ENCODE results near the gene CREB3L1.

Gene CREB3L1

DNA sequence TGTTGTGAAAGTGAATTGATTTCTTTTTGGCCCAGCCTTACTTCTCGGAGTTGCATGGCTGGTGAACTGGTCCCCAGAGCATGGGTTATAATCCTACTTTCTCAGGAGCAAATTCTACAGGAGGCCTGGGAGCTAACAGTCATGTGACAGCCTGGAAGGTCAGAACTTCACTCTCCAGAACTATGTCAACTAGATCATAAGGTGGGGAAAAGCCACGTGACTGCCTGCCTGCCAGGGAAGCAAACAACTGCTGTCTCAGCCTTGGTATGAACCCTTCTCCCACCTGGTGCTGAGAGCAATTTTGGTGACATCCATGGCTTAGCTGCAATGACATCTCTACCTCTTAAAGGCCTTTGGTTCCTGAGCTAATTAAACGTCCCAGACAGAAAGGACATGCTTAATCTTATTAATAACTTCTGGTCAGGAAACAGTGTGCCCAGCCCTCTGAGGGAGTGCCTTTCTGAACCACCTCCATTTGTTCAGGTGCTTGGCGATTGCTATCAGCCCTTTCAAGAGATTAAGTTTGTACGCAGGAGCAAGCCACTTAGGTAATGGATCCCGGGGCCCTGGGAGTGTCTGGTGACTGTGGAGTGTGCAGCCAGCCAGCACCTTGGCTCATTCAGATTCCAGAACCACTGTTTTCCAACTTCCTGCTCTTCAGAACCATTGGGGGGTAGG lies 1.4 kb upstream of the CREB3L1 start:
- no peak for DNase-seq

DNA sequence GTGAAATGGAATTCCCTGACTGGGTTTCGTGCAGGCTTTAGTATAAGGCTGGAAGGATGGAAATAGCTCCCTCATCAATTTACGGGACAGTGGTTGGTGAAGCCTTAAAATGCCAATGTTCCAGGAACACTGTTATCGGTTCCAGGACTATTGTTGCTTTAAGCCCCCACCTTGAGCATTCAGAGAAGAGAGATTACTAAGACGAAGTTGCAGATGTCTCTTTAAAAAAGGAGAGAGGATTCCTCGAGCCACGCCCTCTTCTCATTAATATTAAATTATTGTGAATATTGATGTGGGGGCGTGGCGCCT lies 195 bp upstream of the CREB3L1 start:
- DNase-seq: no peak

- DNase-seq: peak; percentile 41
Measured at GRCh38 chr11:46278387-46279125, 1.1 kb downstream of the CREB3L1 start.

DNA sequence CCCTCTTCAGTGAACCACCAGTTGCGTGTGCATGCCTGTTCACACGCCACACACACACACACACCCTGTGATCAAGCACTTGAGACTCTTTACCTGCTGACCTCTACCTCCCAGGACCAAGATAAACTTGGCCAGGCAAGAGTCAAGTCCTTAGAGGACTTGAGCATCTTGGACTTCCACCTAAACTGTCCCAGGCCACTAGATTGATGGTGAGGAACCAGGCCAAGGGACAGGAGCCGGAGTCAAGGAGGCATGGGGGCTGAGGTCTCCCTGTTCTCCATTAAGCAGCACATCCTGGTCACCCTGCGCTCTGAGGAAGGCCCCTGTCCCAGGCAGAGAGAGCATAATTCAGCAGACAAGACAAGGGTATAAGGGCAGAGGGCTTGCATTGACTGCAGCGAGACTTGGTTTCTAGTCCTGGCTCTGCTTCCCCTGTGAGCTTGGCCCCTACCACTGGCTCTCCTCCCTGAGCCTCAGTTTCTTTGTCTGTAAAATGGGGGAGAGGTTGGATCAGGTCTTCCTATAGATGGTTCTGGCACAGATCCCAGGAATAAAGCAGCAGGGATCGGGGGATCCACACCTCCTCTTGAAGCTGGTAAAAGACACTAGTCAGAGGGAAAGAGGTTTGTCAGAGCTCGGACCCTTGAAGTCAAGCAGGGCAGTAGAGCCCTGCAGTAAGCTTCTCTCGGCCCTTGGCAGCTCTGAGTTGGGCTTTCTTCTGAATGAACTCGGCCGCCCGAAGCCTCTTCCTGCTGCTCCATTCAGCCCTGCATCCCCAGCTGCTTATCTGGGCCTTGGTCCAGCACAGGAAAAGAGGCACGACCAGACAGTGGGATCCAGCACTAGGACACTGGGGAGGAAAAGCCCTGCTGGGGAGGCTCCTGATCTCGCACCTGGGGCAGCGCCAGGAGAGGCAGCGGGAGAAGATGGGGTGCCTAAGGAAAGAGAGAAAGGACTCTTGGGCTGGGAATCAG lies 2.0 kb downstream of the CREB3L1 start:
- DNase-seq: no peak

GRCh38 chr11:46280706-46281105 lies 3.2 kb downstream of the CREB3L1 start:
- no peak for DNase-seq

DNA sequence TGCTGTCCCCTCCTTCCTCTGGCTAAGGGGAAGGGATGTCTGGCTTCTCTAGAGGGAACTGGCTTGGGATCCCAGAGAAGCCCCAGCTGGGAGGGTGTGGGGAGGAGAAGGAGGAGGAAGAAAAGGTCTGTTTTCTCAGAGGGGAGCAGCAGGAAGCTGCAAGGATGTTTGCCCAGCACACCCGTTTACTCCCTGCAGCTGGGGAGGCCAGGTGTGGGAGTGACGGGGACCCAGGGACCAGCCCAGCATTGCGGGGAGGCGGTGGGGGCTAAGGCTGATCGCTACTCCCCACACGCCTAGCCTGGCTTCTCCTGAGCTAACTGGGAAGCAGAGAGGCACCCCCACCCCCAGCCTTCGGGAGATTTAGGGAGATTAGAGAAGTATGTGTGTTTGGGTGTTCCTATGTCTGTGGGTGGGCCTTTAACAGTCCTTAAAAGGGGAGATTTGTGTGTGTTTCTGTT lies 3.9 kb downstream of the CREB3L1 start:
- no peak for DNase-seq

DNA sequence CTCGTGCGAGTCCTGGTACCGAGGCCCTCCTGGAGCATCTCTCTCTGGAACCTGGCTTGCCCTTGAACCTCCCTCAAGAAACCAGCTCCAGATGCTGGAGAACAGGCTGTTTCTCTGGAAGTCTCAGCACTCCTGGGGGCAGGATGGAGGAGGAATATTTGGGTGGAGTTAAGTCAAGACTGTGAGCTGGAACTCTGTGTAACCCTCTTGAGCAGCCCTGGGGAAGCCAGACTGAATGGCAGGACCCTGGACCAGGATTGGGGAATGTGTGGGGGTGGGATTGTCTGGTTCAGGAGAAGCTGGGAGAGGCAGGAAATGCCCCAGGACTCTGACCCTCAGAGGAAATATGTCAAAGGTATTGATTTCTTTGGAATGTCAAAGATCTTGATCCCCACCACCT lies 7.7 kb downstream of the CREB3L1 start:
- DNase-seq: no peak

- no peak for DNase-seq
Measured at GRCh38 chr11:46285594-46286033, 8.2 kb downstream of the CREB3L1 start.

DNA sequence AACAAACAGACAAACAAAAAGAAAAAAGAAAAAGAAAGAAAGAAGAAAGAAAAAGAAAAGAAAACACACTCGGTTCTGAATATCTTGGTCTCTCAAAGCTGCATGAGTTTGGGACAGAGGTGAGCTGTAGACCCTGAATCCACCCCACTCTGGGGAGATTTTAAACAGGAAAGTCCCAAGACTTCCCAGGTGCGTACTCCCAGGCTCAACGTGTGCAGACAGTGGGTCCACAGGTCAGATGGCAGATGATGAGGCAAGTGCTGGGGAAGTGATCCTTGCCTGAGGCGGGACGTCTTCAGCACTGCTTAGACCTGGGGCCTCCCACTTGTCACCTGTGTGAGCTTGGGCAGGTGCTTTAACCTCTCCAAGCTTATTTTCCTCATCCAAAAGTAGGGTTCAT lies 9.3 kb downstream of the CREB3L1 start:
- DNase-seq: no peak

GRCh38 chr11:46288451-46288850 lies 11.0 kb downstream of the CREB3L1 start:
- DNase-seq: no peak

GRCh38 chr11:46290011-46290410 lies 12.5 kb downstream of the CREB3L1 start:
- DNase-seq: no peak

- no peak for DNase-seq
Measured at GRCh38 chr11:46290598-46291309, 13.3 kb downstream of the CREB3L1 start.

GRCh38 chr11:46291441-46292150 lies 14.1 kb downstream of the CREB3L1 start:
- no peak for DNase-seq

- no peak for DNase-seq
Measured at GRCh38 chr11:46293066-46293465, 15.6 kb downstream of the CREB3L1 start.

- no peak for DNase-seq
Measured at GRCh38 chr11:46293641-46294103, 16.2 kb downstream of the CREB3L1 start.

DNA sequence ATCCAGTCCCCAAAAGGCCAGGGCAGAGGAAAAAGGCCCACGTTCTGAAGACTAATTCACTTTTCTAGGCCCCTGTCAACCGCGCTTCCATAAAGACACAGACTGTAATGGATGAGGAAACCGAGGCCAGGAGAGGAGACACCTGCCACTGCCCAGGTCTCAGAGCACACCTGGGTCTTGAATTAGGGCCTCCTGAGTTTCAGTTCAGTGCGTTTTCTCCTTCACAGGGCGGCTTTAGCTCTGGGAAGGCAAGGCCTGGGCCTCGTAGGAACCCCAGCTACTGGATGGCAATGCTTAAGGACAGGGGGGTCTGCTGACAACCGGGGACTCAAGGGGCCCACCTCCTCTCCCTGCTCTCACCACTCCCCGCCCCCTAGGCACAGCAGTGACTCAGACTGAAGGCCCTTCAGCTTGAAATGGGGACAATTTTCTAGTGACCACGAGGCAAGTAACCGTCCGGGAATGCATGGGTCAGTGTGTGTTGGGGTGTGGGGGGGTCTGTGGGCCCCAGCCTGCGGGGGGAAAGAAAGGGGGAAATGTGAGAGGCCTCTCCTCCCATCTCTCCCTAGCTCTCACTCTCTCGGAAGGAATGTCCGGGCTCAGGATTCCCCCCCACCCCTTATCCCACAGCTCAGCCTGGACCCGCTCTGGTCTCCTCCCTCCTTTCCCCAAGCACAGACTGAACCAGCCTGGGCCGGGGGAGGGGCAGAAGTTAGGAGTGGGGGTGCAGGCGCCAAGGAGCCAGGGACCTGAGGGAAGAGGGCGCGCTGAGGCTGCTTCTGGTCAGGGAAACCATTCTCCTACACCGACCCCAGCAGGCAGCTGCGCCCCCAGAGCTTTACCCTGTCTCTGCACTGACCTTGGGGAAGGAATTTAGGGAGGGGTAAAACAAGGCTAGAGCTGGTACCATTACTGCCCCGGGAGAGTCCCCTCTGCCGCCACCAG lies 17.2 kb downstream of the CREB3L1 start:
- no peak for DNase-seq

GRCh38 chr11:46295312-46296058 lies 18.0 kb downstream of the CREB3L1 start:
- DNase-seq: peak; percentile 83

DNA sequence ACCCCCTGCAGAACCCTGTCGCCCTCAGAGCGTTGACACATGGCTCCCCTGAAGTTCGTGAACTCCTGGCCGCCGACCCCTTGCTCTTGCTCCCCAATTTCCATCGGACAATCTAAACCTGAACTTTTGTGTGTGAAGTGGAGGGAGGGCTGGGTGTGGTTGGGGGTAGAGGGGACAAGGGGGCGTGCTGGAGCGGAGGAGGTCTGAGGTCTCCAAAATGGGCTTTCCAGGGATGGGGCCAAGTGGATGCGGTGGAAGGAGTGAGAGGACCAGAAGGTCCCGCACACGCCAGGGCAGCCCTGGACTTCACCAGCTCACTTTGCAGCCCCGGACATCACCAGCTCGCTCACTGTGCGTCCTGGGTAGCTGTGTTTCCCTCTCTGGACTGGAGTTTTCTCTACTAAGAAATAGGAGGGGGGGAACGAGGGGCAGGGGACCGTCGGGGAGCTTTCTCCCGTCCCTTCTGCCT lies 18.6 kb downstream of the CREB3L1 start:
- no peak for DNase-seq

- DNase-seq: no peak
Measured at GRCh38 chr11:46296528-46297448, 19.3 kb downstream of the CREB3L1 start.
